ENCODE data around the gene NUDT8.
A peak's percentile ranks its signal among the peaks of the same experiment; 100 is the strongest.
"Not testable (repeated sequence)": the region's sequence is repeated elsewhere in the genome, so short reads cannot be mapped to it uniquely, and the experiment has no call there.

The NUDT8 gene

GRCh38 chr11:67641338-67642172 lies 11.8 kb upstream of the NUDT8 start:
- no peak for DNase-seq (ENCODE audit: low read depth)

GRCh38 chr11:67640758-67641337 lies 11.1 kb upstream of the NUDT8 start:
- DNase-seq (ENCODE audit: low read depth), result no peak

- DNase-seq (ENCODE audit: low read depth), result no peak
Measured at GRCh38 chr11:67640021-67640757, 10.5 kb upstream of the NUDT8 start.

GRCh38 chr11:67639438-67639859 lies 9.7 kb upstream of the NUDT8 start, which contains the start of gene TBX10:
TSS of gene TBX10 (minus strand) at chr11:67639763. CDS start at chr11:67639472, 291 bp downstream.
- DNase-seq (ENCODE audit: low read depth), result no peak

- no peak for DNase-seq (ENCODE audit: low read depth)
Measured at GRCh38 chr11:67638535-67639437, 9.0 kb upstream of the NUDT8 start.

- DNase-seq (ENCODE audit: low read depth), result not testable (repeated sequence)
Measured at GRCh38 chr11:67637441-67637840, 7.7 kb upstream of the NUDT8 start.

- DNase-seq (ENCODE audit: low read depth), result no peak
Measured at GRCh38 chr11:67636962-67637361, 7.2 kb upstream of the NUDT8 start.

- no peak for DNase-seq (ENCODE audit: low read depth)
Measured at GRCh38 chr11:67635231-67635521, 5.4 kb upstream of the NUDT8 start.

GRCh38 chr11:67634366-67635230 lies 4.9 kb upstream of the NUDT8 start:
- no peak for DNase-seq (ENCODE audit: low read depth)

- DNase-seq (ENCODE audit: low read depth), result no peak
Measured at GRCh38 chr11:67633758-67634365, 4.1 kb upstream of the NUDT8 start.

- DNase-seq (ENCODE audit: low read depth), result no peak
Measured at GRCh38 chr11:67632982-67633755, 3.4 kb upstream of the NUDT8 start.

GRCh38 chr11:67632175-67632981 lies 2.6 kb upstream of the NUDT8 start:
- DNase-seq (ENCODE audit: low read depth), result no peak

- no peak for DNase-seq (ENCODE audit: low read depth)
Measured at GRCh38 chr11:67631853-67632174, 2.1 kb upstream of the NUDT8 start.

GRCh38 chr11:67631411-67631810 lies 1.7 kb upstream of the NUDT8 start:
- DNase-seq (ENCODE audit: low read depth), result no peak

- DNase-seq (ENCODE audit: low read depth), result no peak
Measured at GRCh38 chr11:67630943-67631331, 1.2 kb upstream of the NUDT8 start.

- DNase-seq (ENCODE audit: low read depth), result peak; percentile 96
Measured at GRCh38 chr11:67630228-67630942, 648 bp upstream of the NUDT8 start.

GRCh38 chr11:67628710-67629385 lies 889 bp downstream of the NUDT8 start:
- DNase-seq (ENCODE audit: low read depth), result no peak
